Measurements from ENCODE around the gene A1BG. TPM values are rescaled to one million over a fixed set of nuclear protein-coding genes. Genes with fewer than 3 reads are reported as not detected.

Gene A1BG
- polyA plus RNA-seq, 2 of the 4 experiments (the other 2 are of a cell fraction): 2.5 to 9.5 TPM

GRCh38 chr19:58400916-58401839 lies 47.9 kb upstream of the A1BG start (continued):
- TF ChIP-seq CTCF (IDR thresholded peaks at IDR 0.05): no peak; the same call in 2 of the 3 replicates
- no peak for TF ChIP-seq RNF2 (IDR thresholded peaks at IDR 0.05; ENCODE audit: borderline replicate concordance, low read depth)

- no peak for FAIRE-seq
- Histone ChIP-seq H3K27ac (peak overlapping the region; percentile 74 to 86), H3K4me1 (peaks cover 19% of the 10 kb centered on the region), H3K4me3 (peak overlapping the region; percentile 49), H3K4me2 (peak overlapping the region; percentile 89), H3K9me3 (no peaks in the 10 kb centered on the region)
- WGBS (ENCODE audit: missing lambda C conversion rate): 69% methylated on average over 18 of the region's 18 CpGs
- no peak for DNase-seq (ENCODE audit: low read depth in 1 of 2, low spot score in 1 of 2)
- 0 out of 6 replicates have a peak, but pooled peaks of 1 of the 2 experiments have one; percentile 0 for ATAC-seq
- ChIA-PET CTCF (interaction anchor here (1.2 kb wide), 1 partner anchor 119 kb away, joined by 7 read pairs; the partner anchor contains the start of gene ZBTB45), POLR2A (interaction anchor here (1.6 kb wide), 1 partner anchor 38 kb away, joined by 5 read pairs; the partner anchor contains the start of gene ZNF497)
- no peak for TF ChIP-seq MAFK (IDR thresholded peaks at IDR 0.05; ENCODE audit: partially characterized antibody)
- no peak for TF ChIP-seq CHD4 (IDR thresholded peaks at IDR 0.05; ENCODE audit: borderline replicate concordance)
- TF ChIP-seq EP300 (IDR thresholded peaks at IDR 0.05): no peak
- TF ChIP-seq, protein P1, sequence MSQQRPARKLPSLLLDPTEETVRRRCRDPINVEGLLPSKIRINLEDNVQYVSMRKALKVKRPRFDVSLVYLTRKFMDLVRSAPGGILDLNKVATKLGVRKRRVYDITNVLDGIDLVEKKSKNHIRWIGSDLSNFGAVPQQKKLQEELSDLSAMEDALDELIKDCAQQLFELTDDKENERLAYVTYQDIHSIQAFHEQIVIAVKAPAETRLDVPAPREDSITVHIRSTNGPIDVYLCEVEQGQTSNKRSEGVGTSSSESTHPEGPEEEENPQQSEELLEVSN (IDR thresholded peaks at IDR 0.05; ENCODE audit: borderline replicate concordance, low read depth): no peak
Measured at GRCh38 chr19:58400316-58400915, 47.1 kb upstream of the A1BG start.

DNA sequence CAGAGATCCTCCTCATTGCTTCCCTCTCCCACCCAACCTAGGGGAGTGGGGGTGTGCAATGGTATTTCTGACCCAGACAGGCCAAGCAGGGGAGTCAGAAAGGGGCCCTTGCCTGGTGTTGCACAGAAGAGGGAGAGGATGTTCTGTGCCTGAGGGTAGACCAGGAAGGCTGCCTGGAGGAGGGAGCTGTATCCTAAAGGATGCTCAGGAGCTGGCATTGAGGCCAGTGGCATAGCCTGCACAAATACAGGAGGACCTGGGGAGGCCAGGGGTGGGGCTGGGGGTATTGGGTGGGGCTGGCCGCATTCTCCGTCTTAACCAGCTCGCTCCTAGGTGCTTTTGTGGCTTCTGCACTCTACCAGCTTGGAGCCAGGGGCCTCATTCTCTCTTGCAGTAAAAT lies 46.6 kb upstream of the A1BG start:
- Histone ChIP-seq H3K27ac (peak overlapping the region in 1 of 2 experiments; percentile 86; a peak in 2 of 6 replicates), H3K4me2 (peak overlapping the region; percentile 89; the same call in 2 of the 3 replicates)
- FAIRE-seq: no peak

GRCh38 chr19:58398545-58398944 lies 45.3 kb upstream of the A1BG start:
- FAIRE-seq: no peak
- ATAC-seq: no peak
- TF ChIP-seq EHF (CRISPR knock-in tag; IDR thresholded peaks at IDR 0.05): no peak
- TF ChIP-seq KDM1A (IDR thresholded peaks at IDR 0.05; ENCODE audit: low read depth): no peak
- no peak for TF ChIP-seq CTCF (IDR thresholded peaks at IDR 0.05)
- no peak for TF ChIP-seq NFE2L2 (conservative IDR thresholded peaks at IDR 0.05; ENCODE audit: low read length)
- TF ChIP-seq HEYL (CRISPR knock-in tag; IDR thresholded peaks at IDR 0.05): no peak
- no peak for TF ChIP-seq MAFK (IDR thresholded peaks at IDR 0.05; ENCODE audit: partially characterized antibody)
- TF ChIP-seq, protein P2, sequence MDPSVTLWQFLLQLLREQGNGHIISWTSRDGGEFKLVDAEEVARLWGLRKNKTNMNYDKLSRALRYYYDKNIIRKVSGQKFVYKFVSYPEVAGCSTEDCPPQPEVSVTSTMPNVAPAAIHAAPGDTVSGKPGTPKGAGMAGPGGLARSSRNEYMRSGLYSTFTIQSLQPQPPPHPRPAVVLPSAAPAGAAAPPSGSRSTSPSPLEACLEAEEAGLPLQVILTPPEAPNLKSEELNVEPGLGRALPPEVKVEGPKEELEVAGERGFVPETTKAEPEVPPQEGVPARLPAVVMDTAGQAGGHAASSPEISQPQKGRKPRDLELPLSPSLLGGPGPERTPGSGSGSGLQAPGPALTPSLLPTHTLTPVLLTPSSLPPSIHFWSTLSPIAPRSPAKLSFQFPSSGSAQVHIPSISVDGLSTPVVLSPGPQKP (IDR thresholded peaks at IDR 0.05; ENCODE audit: low read depth, low read length): no peak
- no peak for TF ChIP-seq MAZ (IDR thresholded peaks at IDR 0.05; ENCODE audit: borderline replicate concordance, low read depth, low read length)
- TF ChIP-seq ZNF302 (CRISPR knock-in tag; IDR thresholded peaks at IDR 0.05): no peak
- TF ChIP-seq POLR2A (IDR thresholded peaks at IDR 0.05; ENCODE audit: low read length): no peak
- TF ChIP-seq, protein P3, sequence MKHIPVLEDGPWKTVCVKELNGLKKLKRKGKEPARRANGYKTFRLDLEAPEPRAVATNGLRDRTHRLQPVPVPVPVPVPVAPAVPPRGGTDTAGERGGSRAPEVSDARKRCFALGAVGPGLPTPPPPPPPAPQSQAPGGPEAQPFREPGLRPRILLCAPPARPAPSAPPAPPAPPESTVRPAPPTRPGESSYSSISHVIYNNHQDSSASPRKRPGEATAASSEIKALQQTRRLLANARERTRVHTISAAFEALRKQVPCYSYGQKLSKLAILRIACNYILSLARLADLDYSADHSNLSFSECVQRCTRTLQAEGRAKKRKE (CRISPR knock-in tag; IDR thresholded peaks at IDR 0.05; ENCODE audit: low read depth): no peak
- TF ChIP-seq, protein P4, sequence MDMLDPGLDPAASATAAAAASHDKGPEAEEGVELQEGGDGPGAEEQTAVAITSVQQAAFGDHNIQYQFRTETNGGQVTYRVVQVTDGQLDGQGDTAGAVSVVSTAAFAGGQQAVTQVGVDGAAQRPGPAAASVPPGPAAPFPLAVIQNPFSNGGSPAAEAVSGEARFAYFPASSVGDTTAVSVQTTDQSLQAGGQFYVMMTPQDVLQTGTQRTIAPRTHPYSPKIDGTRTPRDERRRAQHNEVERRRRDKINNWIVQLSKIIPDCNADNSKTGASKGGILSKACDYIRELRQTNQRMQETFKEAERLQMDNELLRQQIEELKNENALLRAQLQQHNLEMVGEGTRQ (IDR thresholded peaks at IDR 0.05): no peak

More for the DNA sequence above, 46.6 kb upstream of the A1BG start:
- POLR2A ChIA-PET: interaction anchor here (1.6 kb wide), 1 partner anchor 38 kb away, joined by 5 read pairs; the partner anchor contains the start of gene ZNF497
- H3K4me3 ChIP-seq: no peak overlapping the region
- DNase-seq (ENCODE audit: low read depth in 1 of 2, low spot score in 1 of 2): no peak
- H3K4me1 ChIP-seq: peaks cover 24% of the 10 kb centered on the region
- TF ChIP-seq ZFP36 (IDR thresholded peaks at IDR 0.05; ENCODE audit: borderline replicate concordance, partially characterized antibody): peak; percentile 36
- no peak for TF ChIP-seq TP53 (CRISPR knock-in tag; IDR thresholded peaks at IDR 0.05)
- TF ChIP-seq ZNF302 (CRISPR knock-in tag; IDR thresholded peaks at IDR 0.05): no peak
- no peak for TF ChIP-seq NFE2L2 (conservative IDR thresholded peaks at IDR 0.05; ENCODE audit: low read length)
- TF ChIP-seq, protein P3 (CRISPR knock-in tag; IDR thresholded peaks at IDR 0.05; ENCODE audit: low read depth): no peak
- CTCF ChIA-PET: no interaction called here
- WGBS (ENCODE audit: missing lambda C conversion rate): 95% methylated on average over 3 of the region's 3 CpGs
- ATAC-seq: no peak
- H3K9me3 ChIP-seq: no peaks in the 10 kb centered on the region

More at GRCh38 chr19:58398545-58398944, 45.3 kb upstream of the A1BG start:
- Histone ChIP-seq H3K4me1 (peaks cover 32% of the 10 kb centered on the region), H3K4me2 (no peak overlapping the region), H3K27ac (no peak overlapping the region), H3K4me3 (no peak overlapping the region), H3K9me3 (no peaks in the 10 kb centered on the region)
- 92% methylated on average over 6 of the region's 6 CpGs for WGBS (ENCODE audit: missing lambda C conversion rate)
- ChIA-PET POLR2A (no interaction called here), CTCF (interaction anchor here (1.0 kb wide), 1 partner anchor 9 kb away, joined by 3 read pairs; no protein-coding TSS in a partner anchor)
- DNase-seq (ENCODE audit: low read depth in 1 of 2, low spot score in 1 of 2): no peak
